ENCODE results near the gene STT3A.
"Not testable (repeated sequence)": the region's sequence is repeated elsewhere in the genome, so short reads cannot be mapped to it uniquely, and the experiment has no call there.

Gene STT3A

DNA sequence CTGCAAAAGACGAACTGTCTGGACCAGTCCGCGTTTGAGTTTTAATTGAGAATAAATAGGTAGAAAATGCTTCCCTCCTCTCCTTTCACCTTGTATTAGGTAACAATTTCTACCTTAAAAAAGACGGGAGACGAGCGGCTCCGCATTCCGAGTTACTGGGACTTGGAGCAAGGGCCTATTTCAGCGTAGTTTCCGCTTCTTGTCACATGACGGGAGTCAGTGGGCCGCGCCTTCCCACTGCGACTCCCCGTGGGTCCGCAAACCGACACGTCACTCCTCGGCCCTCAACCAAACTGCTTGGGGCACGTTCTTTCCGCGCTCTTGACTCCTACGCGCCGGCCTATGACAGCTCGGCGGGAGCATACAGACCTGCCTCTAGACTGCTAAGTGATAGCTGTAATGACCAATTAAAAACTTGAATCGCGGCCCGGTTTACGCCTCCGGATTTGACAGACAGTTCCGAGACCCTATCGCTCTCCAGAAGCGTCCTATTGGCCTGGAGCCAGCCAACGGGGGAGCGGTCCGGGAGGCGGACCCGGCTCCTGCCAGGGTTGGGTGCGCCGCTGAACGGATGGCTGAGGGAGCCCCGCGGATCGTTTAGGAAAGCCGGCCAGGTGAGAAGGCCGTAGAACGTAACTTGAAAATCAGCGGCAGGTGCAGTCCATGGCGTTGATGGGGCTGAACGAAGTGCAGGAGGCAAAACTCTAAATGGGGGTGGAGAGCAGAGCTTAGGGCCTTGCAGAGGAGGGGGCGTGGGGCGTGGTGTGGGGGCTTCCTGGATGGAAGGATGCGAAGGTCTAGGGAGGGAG lies at the start of gene STT3A:
TSS of gene STT3A (plus strand) at position 548 of the 809 bp plus-strand sequence. CDS start 3,064 bp downstream, outside the sequence.
- peak; percentile 96 for DNase-seq

DNA sequence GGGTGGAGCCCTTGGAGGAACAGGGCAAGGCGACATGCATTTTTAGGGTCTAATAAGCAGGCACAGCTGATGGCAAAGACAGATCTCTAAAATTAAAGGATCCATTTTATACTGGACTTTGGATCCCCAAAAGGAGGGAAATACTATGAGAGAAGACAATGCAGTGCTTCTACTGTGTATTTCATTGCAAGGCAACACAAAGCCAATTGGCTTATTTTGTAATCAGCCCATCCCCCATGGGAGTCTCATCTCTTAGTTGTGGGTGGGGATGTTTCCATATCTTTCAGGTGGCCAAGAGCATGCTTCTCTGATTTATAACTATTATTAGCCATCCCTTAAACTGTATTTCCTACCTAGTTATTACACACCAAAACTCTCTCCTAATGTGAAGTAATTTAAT lies 41.9 kb upstream of the STT3A start:
- no peak for DNase-seq

DNA sequence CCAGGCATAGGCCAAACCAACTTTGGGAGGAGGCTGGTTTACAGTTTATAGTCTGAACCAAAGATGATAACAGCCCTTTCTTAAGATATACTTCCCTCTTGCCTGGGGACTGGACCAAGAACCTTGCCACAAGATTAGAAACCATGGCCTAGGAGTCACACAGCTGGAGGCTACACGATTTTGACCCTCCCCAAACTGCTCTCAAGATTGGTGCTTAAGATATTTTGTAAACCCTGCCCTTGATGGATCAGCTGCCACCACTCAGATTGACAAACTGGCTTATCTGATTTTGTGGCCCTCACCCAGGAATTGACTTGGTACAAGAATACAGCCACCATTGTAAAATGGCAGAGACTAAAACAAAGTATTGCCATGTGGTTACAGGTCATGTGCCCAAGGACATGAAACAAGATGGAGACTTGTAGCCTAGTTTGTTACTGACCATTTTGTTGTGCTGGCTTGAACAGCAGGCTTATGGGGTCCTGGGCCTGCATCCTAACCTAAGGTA lies 40.8 kb upstream of the STT3A start:
- no peak for DNase-seq

DNA sequence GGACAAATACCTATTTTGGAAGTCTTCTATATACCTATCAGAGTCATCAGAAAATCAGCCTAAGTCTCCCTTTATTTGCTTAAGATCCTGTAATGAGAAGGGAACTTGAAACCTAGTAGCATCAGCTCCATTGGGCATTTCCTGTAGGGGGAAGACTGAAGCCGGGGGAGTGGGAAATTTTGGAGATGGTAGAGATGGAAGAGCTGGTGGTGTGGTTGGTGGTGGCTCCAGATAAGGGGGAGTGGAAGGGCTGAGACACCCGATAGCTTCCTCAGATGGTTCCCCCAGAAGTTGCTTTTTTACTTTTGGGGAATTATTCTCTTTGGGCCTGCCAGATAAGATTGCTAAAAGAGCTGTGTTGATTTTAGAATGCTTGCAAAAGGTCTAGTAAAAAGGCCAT lies 39.7 kb upstream of the STT3A start:
- no peak for DNase-seq

DNA sequence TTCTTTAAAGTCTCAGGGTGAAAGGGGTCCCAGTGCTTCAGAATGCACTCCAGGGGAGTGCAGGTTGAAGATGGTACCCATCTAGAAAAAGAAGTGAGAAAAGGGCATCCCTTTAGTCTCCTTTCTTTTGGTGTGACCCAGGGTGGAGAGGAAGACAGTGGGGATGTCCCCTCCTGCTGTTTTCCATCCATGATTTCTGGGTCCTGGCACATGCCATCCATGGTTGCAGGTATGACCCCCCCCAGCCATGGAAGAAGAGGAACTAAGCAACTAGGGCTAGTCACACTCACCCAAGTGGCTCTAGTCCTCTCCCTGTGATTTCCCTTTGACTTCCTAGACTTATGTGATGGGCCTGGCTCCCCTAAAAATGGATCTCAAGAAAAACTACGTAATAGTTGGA lies 39.3 kb upstream of the STT3A start:
- DNase-seq: no peak

DNA sequence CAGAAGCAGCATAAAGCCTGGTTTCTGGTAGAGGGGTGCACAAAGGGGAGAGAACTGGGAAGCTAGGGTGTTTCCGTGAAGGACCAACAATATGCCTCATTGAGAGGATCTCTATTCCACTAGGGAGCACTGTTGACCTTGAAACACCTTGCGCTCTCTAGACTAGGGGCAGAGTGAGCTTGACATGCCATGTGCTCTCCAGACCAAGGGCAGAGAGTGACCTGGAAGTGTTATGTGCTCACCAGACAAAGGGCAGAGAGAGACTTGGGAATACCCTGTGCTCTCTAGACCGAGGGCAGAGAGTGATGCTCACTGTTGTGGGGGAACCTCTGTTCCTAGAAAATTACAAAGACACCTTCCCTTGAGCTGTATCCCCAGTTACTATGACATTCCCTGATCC lies 38.6 kb upstream of the STT3A start:
- DNase-seq: no peak

DNA sequence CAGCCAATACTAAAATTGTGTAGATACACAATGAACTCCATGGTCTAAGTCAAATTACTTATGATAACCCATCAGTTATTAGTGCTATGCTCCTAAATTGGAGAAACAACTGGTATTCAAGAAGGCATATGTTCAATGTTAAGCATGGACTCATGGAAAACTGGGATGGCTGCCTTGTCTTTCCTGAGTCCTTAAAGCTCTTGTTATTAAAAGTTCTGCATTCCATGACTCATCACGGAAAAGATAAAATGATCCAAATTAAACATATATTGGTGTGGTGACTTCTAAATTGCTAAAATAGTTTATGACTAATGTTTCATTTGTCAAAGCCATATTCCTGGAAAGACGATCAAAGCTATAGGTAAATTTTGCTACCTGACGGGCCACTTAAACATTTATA lies 32.8 kb upstream of the STT3A start:
- DNase-seq: no peak

DNA sequence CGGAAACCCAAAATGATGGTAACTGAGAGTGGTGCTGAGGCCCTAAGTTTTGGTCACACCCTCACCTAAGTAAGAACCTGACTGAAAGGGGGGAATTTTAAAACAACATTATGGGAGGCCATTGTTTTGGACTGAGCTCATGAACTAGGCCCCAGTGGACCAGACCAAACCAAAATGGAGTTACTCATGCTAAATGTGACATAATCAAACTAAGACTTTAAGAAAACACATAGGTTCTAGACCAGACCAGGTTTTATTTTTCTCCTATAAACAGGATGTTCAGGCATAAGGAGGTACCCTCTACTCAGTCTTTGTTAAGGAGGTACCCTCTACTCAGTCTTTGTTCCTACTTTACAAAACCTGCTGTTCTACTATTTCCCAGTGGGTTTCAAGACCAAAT lies 30.7 kb upstream of the STT3A start:
- no peak for DNase-seq

DNA sequence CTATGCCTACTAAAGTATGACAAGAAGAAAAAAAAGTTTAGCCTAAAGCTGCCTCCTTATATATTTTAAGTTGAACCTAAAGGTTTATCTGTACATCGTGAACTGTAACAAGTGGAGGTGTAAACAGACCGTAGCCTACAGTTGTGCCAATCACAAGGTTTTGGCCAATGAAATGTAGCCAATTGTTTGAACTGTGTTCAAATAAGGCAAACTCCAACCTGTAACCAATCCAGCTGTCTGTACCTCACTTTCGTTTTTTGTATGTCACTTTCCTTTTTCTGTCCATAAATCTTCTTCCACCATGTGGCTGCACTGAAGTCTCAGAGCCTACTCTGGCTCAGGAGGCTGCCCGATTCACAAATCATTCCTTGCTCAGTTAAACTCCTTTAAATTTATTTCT lies 30.2 kb upstream of the STT3A start:
- DNase-seq: no peak

DNA sequence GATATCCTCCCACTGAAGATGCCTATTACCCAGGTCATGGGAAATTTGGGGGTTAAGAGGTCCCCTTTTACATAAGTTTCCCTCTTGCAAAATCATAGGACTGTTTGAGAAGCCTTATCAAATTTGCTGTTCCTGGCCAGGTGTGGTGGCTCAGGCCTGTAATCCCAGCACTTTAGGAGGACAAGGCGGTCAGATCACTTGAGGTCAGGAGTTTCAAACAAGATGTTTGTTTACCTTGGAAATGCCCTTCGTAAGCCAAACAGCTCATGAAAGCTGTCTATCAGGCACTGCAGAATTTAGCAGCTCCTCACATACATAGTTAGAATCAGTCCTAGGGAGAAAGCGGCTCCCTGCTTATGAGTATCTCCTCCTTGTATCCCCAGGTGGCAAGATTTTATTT lies 28.3 kb upstream of the STT3A start:
- no peak for DNase-seq

DNA sequence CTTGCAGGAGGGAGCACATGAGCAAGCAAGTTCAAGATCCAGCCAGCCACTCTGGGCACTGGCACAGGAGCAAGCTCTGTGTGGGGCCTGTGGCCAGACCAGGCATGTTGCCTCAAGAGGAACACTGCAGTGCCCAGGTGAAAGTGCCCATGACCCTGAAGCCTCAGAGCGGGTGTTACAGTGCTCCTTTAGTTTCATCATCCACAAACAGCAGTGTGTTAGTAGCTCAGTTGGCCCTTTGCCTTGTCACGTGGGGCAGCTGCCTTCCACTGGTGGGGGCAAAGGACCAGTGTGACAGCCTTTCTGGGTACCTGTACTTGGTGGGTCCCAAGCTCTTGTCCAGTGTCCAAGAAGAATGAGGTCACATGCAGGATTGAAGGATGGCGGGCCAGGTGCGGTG lies 26.4 kb upstream of the STT3A start:
- no peak for DNase-seq

DNA sequence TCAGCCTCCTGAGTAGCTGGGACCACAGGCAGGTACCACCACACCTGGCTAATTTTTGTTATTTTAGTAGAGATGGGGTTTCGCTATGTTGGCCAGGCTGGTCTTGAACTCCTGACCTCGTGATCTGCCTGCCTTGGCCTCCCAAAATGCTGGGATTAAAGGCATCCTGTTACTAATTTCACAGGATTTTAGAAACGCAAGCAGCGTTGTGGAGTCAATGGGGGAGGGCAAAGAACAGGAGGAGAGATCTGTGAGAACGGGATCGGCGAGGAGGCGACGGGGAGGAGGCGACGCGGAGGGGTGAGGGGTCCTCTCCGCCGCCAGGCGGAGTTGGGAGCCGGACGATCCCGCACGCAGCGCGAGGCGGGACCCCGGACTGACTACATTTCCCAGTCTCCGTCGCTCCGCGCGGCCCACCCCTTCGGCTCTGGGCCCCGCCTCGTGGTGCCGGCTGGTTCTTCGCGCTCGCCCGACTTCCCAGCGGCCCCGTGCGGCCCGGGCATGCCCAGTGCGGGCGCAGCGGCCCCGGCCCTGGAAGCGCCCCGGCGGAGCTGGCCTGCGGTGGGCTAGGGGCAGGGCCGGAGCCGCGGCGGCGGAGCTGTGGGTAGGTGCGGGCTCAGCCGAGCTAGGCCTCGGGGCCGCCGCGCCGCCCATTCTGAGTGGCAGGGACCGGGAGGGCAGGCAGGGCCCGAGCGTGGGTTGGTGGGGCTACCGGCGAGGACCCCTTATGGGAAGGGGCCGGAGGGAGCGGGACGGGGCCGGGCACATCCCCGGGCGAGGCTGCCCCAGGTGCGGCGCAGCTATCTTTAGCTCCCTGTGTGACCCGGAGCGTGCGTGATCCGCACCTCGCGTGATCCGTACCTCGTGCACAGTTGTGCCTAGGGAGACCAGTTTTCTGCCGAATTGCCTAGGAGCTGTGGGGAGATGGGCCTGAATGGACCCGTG lies 23.4 kb upstream of the STT3A start, which contains the start of gene EI24:
TSS of gene EI24 (plus strand) at position 508 of the 945 bp plus-strand sequence. CDS start 3,051 bp downstream, outside the sequence.
- peak; percentile 92 for DNase-seq

DNA sequence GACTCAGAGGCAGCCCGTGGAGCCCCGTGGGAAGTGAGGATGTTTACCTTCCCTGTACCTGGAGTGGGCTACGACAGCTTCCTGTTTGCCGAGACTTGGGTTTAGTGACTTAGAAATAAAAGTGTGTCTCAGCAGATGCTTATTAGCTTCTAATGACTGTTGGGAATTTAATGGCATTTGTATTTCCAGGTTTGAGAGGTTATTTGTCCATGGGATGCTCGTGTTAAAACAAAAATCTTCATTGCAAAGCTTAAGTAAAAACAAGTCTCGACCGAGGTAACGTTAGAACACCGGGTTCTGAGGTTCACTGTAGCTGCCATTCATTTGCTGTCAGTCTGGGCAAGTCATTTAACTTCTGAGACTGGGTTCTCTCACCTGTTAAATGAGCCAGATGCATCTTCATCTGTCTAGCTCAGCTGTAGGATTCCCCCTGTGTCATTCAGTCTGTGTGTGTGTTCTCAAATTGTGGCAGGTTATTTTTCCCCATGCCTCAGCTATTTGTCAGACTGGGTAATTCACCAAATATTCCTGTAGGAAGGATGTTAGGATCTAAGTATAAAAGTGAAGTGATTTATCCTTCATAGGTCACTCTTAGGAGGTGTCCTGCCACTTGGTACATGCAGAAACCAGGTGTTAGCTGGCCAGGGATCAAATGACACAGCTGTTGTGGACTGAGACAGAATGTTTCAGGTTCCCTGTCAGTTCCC lies 22.6 kb upstream of the STT3A start:
- peak; percentile 7 for DNase-seq

DNA sequence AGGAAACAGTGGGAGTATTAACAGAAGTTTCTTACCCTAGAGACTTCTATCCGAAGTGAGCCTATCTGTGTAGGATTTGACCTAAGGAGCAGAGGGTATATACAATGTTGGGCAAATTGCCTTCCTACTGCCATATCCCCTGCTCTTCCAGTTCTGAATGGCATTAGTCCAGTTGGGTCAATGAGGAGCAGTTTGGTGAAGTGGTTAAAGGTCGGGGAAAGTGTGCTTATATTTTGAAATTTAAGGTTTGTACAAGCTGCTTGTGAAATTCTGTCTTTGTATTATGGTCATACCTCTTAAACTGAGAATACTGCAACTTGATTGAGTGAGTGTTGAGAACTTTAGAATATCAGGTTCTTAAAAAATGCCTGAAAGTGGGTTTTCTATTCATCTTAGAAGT lies 21.7 kb upstream of the STT3A start:
- no peak for DNase-seq

DNA sequence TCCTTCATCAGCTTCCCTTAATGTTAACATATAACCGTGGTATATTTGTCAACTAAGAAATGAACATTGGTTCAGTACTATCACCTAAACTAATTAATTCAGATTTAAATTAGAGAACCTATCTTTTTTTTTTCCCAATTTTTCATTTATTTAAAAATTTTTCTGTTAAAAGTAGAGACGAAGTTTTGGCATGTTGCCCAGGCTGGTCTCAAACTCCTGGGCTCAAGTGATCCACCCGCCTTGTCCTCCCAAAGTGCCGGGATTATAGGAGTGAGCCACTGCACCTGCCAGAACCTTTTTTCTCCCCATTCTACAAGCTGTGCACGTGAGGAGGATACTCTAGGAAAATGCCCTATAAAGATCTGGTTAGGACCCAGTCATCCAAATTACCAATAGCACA lies 19.7 kb upstream of the STT3A start:
- no peak for DNase-seq

DNA sequence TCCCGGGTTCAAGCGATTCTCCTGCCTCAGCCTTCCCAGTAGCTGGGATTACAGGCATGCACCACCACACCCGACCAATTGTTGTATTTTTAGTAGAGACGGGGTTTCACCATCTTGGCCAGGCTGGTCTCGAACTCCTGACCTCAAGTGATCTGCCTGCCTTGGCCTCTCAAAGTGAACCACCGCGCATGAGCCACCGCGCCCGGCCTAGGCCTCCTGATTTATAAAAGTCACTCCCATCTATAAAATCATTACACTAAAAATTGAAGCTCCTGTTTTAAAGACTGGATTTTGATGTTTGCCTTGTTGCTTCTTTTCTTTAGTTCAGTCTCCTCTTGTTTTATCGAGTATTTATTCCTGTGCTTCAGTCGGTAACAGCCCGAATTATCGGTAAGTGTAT lies 15.5 kb upstream of the STT3A start:
- DNase-seq: not testable (repeated sequence)

DNA sequence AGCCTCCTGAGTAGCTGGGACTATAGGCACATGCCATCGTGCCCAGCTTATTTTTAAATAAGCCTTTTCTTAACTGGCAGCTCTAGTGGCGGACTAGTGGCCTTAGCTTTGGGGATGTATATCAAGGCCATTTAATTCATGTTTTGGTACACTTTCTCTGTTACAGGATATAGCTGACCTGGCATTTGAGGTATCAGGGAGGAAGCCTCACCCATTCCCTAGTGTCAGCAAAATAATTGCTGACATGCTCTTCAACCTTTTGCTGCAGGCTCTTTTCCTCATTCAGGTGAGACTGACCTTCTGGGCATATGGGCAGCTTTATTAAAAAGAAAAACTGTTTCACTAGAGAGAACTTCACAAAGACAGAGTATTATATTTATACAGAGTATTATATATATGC lies 13.9 kb upstream of the STT3A start:
- no peak for DNase-seq

DNA sequence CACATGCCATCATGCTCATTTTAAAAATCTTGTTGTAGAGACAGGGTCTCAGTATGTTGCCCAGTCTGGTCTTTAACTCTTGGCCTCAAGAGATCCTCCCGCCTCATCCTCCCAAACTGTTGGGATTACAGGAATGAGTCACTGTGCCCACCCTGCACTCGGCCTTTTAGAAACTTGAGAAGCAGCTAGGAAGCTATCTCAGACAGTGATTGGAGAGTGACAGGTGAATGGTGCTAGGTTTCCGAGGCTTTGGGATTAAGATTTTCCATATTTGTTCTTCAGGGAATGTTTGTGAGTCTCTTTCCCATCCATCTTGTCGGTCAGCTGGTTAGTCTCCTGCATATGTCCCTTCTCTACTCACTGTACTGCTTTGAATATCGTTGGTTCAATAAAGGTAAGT lies 12.8 kb upstream of the STT3A start:
- DNase-seq: no peak

DNA sequence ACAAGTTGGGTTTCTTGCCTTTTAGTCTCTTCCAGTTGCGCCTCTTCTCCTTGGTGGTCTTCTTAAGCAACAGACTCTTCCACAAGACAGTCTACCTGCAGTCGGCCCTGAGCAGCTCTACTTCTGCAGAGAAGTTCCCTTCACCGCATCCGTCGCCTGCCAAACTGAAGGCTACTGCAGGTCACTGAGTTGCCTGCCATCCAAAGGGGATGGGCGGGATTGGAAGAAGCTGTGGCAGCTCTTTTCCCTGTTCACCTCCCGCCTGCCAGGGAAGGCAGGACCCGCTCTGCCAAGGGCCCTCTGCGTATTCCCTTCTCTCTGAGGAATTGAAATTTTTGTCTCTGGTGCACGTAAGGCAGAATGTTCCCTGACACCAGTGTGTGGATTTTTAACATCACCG lies 9.2 kb upstream of the STT3A start:
- no peak for DNase-seq

DNA sequence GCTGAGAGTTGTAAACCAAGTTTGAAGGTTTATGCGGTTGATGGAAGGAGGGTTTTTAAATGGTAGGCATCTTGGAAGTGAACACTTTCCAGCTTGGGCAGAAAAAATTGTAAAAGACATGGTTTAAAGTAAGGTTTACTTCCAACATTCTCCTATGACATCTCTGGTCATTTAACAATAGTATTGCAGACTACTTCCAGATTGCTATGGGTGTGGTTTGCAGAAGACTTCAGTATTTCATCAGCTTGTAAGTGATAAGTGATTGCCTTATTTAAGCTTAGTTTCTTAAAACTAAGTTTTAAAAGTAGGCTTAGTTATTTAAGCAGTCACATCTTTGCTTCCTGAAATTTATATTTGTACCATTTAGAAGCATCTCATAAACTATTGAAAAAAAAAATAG lies 7.2 kb upstream of the STT3A start:
- no peak for DNase-seq

DNA sequence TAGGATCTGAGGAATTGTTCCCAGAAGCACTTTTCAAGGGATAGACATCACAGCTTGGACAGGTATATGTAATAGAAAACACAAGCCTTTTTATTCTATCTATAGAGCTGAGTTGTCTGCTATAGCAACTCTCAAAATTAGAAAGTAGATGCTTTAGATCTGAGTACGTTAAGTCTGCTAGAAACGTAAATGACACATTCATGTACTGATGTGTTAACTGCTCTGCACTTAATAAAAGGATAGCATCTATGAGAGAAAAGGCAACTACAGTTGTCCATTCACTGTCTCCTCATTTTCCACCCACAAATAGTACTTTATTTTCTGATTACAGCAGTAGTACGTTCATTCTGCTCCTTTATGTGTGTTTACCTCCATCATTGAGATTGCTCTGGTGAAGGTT lies 6.0 kb upstream of the STT3A start:
- DNase-seq: no peak

DNA sequence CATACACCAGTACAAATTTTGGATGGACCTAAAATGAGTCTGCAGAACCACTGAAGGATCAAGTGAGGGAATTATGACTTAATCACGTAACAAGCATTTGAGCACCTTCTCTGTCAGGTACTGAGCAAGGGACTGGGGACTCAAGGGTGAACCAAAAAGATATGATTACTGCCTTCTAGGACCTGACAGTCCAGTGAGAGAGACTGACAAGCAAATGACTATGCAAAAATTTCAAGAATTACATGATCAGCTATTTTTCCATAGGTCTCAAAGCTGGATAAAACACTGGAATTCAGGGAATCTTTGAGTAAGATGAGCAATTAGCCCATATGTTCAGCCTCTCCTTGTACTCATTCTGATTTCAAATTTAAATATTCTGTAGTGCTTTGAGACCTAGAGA lies 5.2 kb upstream of the STT3A start:
- DNase-seq: no peak

DNA sequence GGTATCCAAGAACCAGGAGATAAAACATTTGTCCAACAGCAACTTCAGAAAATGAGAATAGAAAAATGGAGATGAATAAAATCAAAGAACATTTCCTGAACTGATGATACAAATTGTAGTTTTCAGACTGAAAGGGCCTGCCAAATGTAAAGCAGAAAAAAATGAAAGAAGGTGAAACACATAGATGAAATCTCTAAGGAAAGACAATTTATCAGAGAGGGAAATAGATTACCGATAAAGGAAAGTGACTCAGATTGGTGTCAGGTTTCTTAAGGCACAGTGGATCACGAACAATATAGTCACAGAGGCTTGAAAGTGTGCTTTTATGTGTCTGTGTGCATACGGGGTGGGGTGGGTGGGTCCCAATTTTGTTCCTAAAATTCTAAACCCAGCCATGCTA lies 4.1 kb upstream of the STT3A start:
- no peak for DNase-seq

Data from CD4-positive, alpha-beta T cell treated with Interleukin-17A for 4 hours (primary cell).